GM12878 (cell line): Measurements from ENCODE around the gene SLC43A1.

ENCODE experiments used
- FOXM1 ChIP-seq: IDR thresholded peaks from 2 replicates; pipeline ENCODE4 v1.6.1; 2012; ENCODE audit warnings: low read depth, mild to moderate bottlenecking, inconsistent platforms, low read length, moderate library complexity
- JUNB ChIP-seq: IDR thresholded peaks from 2 replicates; pipeline ENCODE4 v1.6.1; 2016; ENCODE audit warnings: antibody characterized with exemption, mild to moderate bottlenecking
- KDM1A ChIP-seq: fragments of 200-600 bp; sonication (generic); IDR thresholded peaks from 2 replicates; pipeline ENCODE4 v1.6.1; 2016; ENCODE audit warnings: borderline replicate concordance
- MXI1 ChIP-seq: fragments of 150-350 bp; IDR thresholded peaks from 2 replicates; pipeline ENCODE4 v1.6.1; 2011; ENCODE audit warnings: low read depth, mild to moderate bottlenecking, inconsistent platforms, low read length, improper control_type of control experiment
- POLR2A ChIP-seq: IDR thresholded peaks from 2 replicates; pipeline ENCODE4 v1.6.1; 2011; ENCODE audit warnings: low read depth, mild to moderate bottlenecking, low read length
- SIN3A ChIP-seq: IDR thresholded peaks from 2 replicates; pipeline ENCODE4 v1.6.1; 2012; ENCODE audit warnings: low read depth, low read length, improper control_type of control experiment
- SPI1 ChIP-seq: IDR thresholded peaks from 2 replicates; pipeline ENCODE4 v1.6.1; 2011; ENCODE audit warnings: low read depth, mild to moderate bottlenecking, low read length, moderate library complexity, borderline replicate concordance; ENCODE audit not compliant: insufficient read depth
- YBX1 ChIP-seq: fragments of 450-650 bp; IDR thresholded peaks from 2 replicates; pipeline ENCODE4 v1.6.1; 2016; ENCODE audit warnings: antibody characterized with exemption
- ZSCAN29 ChIP-seq: fragments of 450-650 bp; IDR thresholded peaks from 2 replicates; pipeline ENCODE4 v1.6.1; 2017; ENCODE audit warnings: mild to moderate bottlenecking, moderate library complexity
- TF ChIP-seq, protein P1 (sequence below): IDR thresholded peaks from 2 replicates; pipeline ENCODE4 v1.6.1; 2012; ENCODE audit warnings: low read depth, low read length, improper control_type of control experiment
- TF ChIP-seq, protein P2 (sequence below), 3 experiments: IDR thresholded peaks in 2 of 3; conservative IDR thresholded peaks in 1 of 3; 2 replicates each; pipeline ENCODE4 v1.5.1; 2011; ENCODE audit warnings: low read depth in 3 of 3, low read length in 3 of 3, mild to moderate bottlenecking in 3 of 3, control low read depth in 2 of 3, moderate library complexity in 2 of 3, inconsistent platforms in 1 of 3, mixed read lengths in 1 of 3; ENCODE audit not compliant: control insufficient read depth in 2 of 3, insufficient read depth in 1 of 3; ENCODE audit errors: extremely low read depth in 1 of 3
- TF ChIP-seq, protein P3 (sequence below): IDR thresholded peaks from 2 replicates; pipeline ENCODE4 v1.6.1; 2011; ENCODE audit warnings: low read depth, mild to moderate bottlenecking, low read length, moderate library complexity, borderline replicate concordance; ENCODE audit errors: extremely low read depth

DNA sequence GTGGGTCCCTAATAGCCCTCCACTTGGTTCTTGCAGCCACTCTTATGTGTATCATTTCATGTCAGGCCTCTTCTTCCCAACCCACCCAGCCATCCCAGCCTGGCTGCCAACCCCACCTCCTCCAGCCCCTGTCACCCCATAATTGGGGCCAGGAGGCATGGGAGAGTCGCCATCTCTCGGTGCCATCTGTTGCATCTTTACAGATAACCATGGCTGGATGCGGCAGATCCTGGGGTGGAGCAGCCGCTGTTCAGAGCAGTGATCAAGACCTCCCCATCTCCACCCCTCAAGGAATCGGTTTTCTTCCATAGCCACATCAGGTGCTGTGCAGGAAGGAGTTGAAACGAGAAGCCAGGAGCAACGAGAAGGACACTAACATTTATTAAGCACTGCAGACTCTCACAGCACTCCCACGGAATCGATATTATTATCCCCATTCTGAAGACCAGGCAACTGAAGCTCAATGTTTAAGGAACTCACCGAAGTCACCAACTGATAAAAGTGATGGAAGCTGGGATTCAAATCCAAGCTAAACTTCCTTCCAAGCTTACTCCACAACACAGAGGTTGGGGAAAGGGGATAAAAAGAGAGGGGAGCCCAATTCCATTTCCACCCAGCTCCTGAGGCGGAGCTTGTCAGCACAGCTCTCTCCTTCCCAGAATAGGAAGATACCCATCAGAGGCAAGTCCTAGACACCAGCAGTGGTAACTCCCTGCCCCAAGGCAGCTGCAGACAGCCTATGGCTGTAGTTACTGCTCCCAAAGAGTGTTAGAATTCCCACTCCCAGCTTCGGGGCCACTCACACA lies 2.7 kb downstream of the SLC43A1 start:
- TF ChIP-seq, protein P1, sequence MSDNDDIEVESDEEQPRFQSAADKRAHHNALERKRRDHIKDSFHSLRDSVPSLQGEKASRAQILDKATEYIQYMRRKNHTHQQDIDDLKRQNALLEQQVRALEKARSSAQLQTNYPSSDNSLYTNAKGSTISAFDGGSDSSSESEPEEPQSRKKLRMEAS = no peak
- TF ChIP-seq KDM1A = no peak
- TF ChIP-seq, protein P2, sequence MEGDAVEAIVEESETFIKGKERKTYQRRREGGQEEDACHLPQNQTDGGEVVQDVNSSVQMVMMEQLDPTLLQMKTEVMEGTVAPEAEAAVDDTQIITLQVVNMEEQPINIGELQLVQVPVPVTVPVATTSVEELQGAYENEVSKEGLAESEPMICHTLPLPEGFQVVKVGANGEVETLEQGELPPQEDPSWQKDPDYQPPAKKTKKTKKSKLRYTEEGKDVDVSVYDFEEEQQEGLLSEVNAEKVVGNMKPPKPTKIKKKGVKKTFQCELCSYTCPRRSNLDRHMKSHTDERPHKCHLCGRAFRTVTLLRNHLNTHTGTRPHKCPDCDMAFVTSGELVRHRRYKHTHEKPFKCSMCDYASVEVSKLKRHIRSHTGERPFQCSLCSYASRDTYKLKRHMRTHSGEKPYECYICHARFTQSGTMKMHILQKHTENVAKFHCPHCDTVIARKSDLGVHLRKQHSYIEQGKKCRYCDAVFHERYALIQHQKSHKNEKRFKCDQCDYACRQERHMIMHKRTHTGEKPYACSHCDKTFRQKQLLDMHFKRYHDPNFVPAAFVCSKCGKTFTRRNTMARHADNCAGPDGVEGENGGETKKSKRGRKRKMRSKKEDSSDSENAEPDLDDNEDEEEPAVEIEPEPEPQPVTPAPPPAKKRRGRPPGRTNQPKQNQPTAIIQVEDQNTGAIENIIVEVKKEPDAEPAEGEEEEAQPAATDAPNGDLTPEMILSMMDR (IDR thresholded peaks at IDR 0.05 in 2 of 3, conservative IDR thresholded peaks at IDR 0.05 in 1 of 3; ENCODE audit: control insufficient read depth in 2 of 3, extremely low read depth in 1 of 3, insufficient read depth in 1 of 3, low read depth in 3 of 3, low read length in 3 of 3) = no peak
- no peak for TF ChIP-seq SPI1
- TF ChIP-seq, protein P3, sequence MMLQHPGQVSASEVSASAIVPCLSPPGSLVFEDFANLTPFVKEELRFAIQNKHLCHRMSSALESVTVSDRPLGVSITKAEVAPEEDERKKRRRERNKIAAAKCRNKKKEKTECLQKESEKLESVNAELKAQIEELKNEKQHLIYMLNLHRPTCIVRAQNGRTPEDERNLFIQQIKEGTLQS = no peak
- TF ChIP-seq POLR2A = no peak
- TF ChIP-seq FOXM1 = no peak
- TF ChIP-seq JUNB = no peak
- no peak for TF ChIP-seq SIN3A
- no peak for TF ChIP-seq ZSCAN29
- no peak for TF ChIP-seq YBX1
- TF ChIP-seq MXI1 = no peak
